GM18907 (cell line): Measurements from ENCODE around the gene USP48.
A peak's percentile ranks its signal among the peaks of the same experiment; 100 is the strongest.
"Not testable (repeated sequence)": the region's sequence is repeated elsewhere in the genome, so short reads cannot be mapped to it uniquely, and the experiment has no call there.

Source experiments
- ATAC-seq: cut with Tn5 transposase; IDR thresholded peaks from one replicate; pipeline ENCODE4 v1.9.1; 2021; ENCODE audit warnings: mild to moderate bottlenecking, moderate library complexity; ENCODE audit not compliant: unreplicated experiment

USP48 gene

GRCh38 chr1:21782868-21783678 is at the start of gene USP48:
USP48 (minus strand) TSS chr1:21783149; CDS start chr1:21782957, 192 bp downstream.
- ATAC-seq = peak; percentile 74

GRCh38 chr1:21831454-21831970 is 48.6 kb upstream of the USP48 start:
- ATAC-seq = no peak

GRCh38 chr1:21830792-21831453 is 48.0 kb upstream of the USP48 start:
- ATAC-seq = no peak

GRCh38 chr1:21829294-21829693 is 46.3 kb upstream of the USP48 start:
- ATAC-seq = no peak

- ATAC-seq = no peak
These were observed 45.7 kb upstream of the USP48 start for GRCh38 chr1:21828506-21829210.

- ATAC-seq = no peak
These were observed 45.1 kb upstream of the USP48 start for GRCh38 chr1:21828075-21828474.

- no peak for ATAC-seq
These were observed 44.3 kb upstream of the USP48 start for GRCh38 chr1:21827141-21827679.

- not testable (repeated sequence) for ATAC-seq
These were observed 43.7 kb upstream of the USP48 start for GRCh38 chr1:21826694-21827093.

- ATAC-seq = no peak
These were observed 42.4 kb upstream of the USP48 start for GRCh38 chr1:21825393-21825792.

GRCh38 chr1:21824926-21825325 is 42.0 kb upstream of the USP48 start:
- no peak for ATAC-seq

GRCh38 chr1:21823980-21824702 is 41.2 kb upstream of the USP48 start:
- ATAC-seq = no peak

GRCh38 chr1:21823206-21823979 is 40.4 kb upstream of the USP48 start:
- no peak for ATAC-seq

- no peak for ATAC-seq
These were observed 39.4 kb upstream of the USP48 start for GRCh38 chr1:21822349-21822748.

GRCh38 chr1:21821385-21822019 is 38.6 kb upstream of the USP48 start:
- no peak for ATAC-seq

GRCh38 chr1:21820597-21821232 is 37.8 kb upstream of the USP48 start:
- ATAC-seq = no peak

GRCh38 chr1:21818656-21819055 is 35.7 kb upstream of the USP48 start:
- no peak for ATAC-seq

- ATAC-seq = no peak
These were observed 33.8 kb upstream of the USP48 start for GRCh38 chr1:21816602-21817302.

GRCh38 chr1:21815724-21816321 is 32.9 kb upstream of the USP48 start:
- ATAC-seq = no peak
